HK-2 (cell line): Measurements from ENCODE around the gene TLCD1.

Experiments used
- DNase-seq: peaks from one replicate; pipeline ENCODE4 v3.0.0-alpha.2; 2018; ENCODE audit not compliant: unreplicated experiment

Gene TLCD1

GRCh38 chr17:28686296-28686695 is 39.7 kb downstream of the TLCD1 start:
- no peak for DNase-seq

GRCh38 chr17:28685366-28685765 is 40.7 kb downstream of the TLCD1 start:
- no peak for DNase-seq

GRCh38 chr17:28684963-28685362 is 41.1 kb downstream of the TLCD1 start:
- DNase-seq: peak; percentile 38

GRCh38 chr17:28682655-28683054 is 43.4 kb downstream of the TLCD1 start:
- no peak for DNase-seq

GRCh38 chr17:28675980-28676379 is 50.1 kb downstream of the TLCD1 start:
- no peak for DNase-seq

- DNase-seq: no peak
These were observed 50.5 kb downstream of the TLCD1 start for GRCh38 chr17:28675490-28675889.
